Measurements from ENCODE around the gene KCNK1. TPM values are rescaled to one million over a fixed set of nuclear protein-coding genes. Genes with fewer than 3 reads are reported as not detected.

Gene KCNK1
- total and polyA plus RNA-seq, 2 of the 13 experiments (the other 11 are each of a cell fraction or from before 2014, with no cell fraction given), result not detected

- Histone ChIP-seq H3K27me3 (ENCODE audit: control insufficient read depth in 1 of 2, insufficient read depth in 2 of 2, low read length in 2 of 2) (no peaks in the 10 kb centered on the region), H3K4me2 (ENCODE audit: low read depth, low read length) (no peak overlapping the region), H3K36me3 (replicated peaks in 1 of 2; ENCODE audit: control insufficient read depth in 1 of 2, insufficient read depth in 2 of 2, low read length in 2 of 2) (no peaks in the 10 kb centered on the region), H2AFZ (ENCODE audit: low read length) (no peak overlapping the region), H3K27ac (ENCODE audit: extremely low read length, insufficient read depth, low read length) (no peak overlapping the region), H3K4me3 (replicated peaks in 1 of 3; ENCODE audit: insufficient read depth in 1 of 3, low read depth in 2 of 3, low read length in 3 of 3) (no peak overlapping the region), H3K9ac (ENCODE audit: insufficient read depth, low read depth, low read length) (no peak overlapping the region), H3K9me3 (ENCODE audit: low read length) (no peaks in the 10 kb centered on the region), H3K4me1 (ENCODE audit: insufficient read depth, low read length) (no peaks in the 10 kb centered on the region), H3K79me2 (ENCODE audit: insufficient read depth, low read length) (no peaks in the 10 kb centered on the region), H4K20me1 (ENCODE audit: insufficient read depth, low read length) (no peaks in the 10 kb centered on the region)
- WGBS (ENCODE audit: low lambda C conversion rate), result 2% methylated on average over 5 of the region's 5 CpGs
- no TSS peak for BruUV-seq (replicated peaks)
- intact Hi-C loops (cut with micrococcal nuclease; ENCODE audit: unreplicated experiment) (no loop called here), in situ Hi-C loops (cut with HindIII; ENCODE audit: extremely low pct_ligation_motif_present, low pct_unique_long_range_greater_than_20kb) (no loop called here)
- POLR2A ChIA-PET, result no interaction called here
- ATAC-seq (no peak), FAIRE-seq (no peak), DNase-seq (ENCODE audit: low spot score) (no peak)
- CTCF ChIA-PET (ENCODE audit: low intra/inter-chr PET ratio, low total read pairs), result no interaction called here
- no peak for TF ChIP-seq TEF (CRISPR knock-in tag; IDR thresholded peaks at IDR 0.05)
- TF ChIP-seq ATF6 (CRISPR knock-in tag; conservative IDR thresholded peaks at IDR 0.05), result no peak
- TF ChIP-seq MNT (IDR thresholded peaks at IDR 0.05), result no peak
- no peak for TF ChIP-seq ATF5 (CRISPR knock-in tag; IDR thresholded peaks at IDR 0.05; ENCODE audit: low read depth)
- no peak for TF ChIP-seq ZNF318 (CRISPR knock-in tag; IDR thresholded peaks at IDR 0.05)
- no peak for TF ChIP-seq NR0B2 (CRISPR knock-in tag; IDR thresholded peaks at IDR 0.05)
- TF ChIP-seq ZSCAN5A (CRISPR knock-in tag; IDR thresholded peaks at IDR 0.05; ENCODE audit: borderline replicate concordance), result no peak
Measured at GRCh38 chr1:233651563-233652233, 37.8 kb downstream of the KCNK1 start.
